Measurements from ENCODE around the gene SPATA24. TPM values are rescaled to one million over a fixed set of nuclear protein-coding genes. Genes with fewer than 3 reads are reported as not detected.

The SPATA24 gene
- polyA plus RNA-seq, 1 donor from 2014 or later, result 6.7 TPM

DNA sequence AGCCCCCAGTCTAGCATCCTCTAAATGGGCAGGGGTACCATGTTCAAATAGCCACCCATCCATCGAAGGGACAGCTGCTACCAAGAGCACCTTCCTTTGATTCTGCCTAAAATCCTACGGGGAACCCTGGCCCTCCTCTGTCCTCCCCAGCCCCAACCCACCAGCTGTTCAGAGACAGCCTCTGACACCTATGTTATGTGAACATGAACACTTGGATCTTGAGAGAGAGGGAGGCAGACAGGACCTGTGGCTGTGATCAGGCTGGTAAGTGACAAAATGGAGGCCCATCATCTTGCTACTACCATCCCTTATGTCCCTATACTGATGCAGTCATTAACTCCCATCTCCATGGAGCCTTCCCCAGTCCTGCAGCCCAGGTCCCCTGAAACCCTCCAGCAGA is 29.0 kb downstream of the SPATA24 start:
- no peak overlapping the region for H3K4me2 ChIP-seq (ENCODE audit: low read length)
- H2AFZ ChIP-seq (ENCODE audit: low read depth, low read length), result no peak overlapping the region
- no peak overlapping the region for H3K27ac ChIP-seq (ENCODE audit: low read length)
- peaks cover 4% of the 10 kb centered on the region for H3K36me3 ChIP-seq (ENCODE audit: insufficient read depth, low read length)
- H3K9me3 ChIP-seq (ENCODE audit: low read length), result no peaks in the 10 kb centered on the region
- H3F3A ChIP-seq (ENCODE audit: insufficient read depth, low read length, poor library complexity, severe bottlenecking), result no peaks in the 10 kb centered on the region
- TF ChIP-seq, protein P1, sequence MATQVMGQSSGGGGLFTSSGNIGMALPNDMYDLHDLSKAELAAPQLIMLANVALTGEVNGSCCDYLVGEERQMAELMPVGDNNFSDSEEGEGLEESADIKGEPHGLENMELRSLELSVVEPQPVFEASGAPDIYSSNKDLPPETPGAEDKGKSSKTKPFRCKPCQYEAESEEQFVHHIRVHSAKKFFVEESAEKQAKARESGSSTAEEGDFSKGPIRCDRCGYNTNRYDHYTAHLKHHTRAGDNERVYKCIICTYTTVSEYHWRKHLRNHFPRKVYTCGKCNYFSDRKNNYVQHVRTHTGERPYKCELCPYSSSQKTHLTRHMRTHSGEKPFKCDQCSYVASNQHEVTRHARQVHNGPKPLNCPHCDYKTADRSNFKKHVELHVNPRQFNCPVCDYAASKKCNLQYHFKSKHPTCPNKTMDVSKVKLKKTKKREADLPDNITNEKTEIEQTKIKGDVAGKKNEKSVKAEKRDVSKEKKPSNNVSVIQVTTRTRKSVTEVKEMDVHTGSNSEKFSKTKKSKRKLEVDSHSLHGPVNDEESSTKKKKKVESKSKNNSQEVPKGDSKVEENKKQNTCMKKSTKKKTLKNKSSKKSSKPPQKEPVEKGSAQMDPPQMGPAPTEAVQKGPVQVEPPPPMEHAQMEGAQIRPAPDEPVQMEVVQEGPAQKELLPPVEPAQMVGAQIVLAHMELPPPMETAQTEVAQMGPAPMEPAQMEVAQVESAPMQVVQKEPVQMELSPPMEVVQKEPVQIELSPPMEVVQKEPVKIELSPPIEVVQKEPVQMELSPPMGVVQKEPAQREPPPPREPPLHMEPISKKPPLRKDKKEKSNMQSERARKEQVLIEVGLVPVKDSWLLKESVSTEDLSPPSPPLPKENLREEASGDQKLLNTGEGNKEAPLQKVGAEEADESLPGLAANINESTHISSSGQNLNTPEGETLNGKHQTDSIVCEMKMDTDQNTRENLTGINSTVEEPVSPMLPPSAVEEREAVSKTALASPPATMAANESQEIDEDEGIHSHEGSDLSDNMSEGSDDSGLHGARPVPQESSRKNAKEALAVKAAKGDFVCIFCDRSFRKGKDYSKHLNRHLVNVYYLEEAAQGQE (IDR thresholded peaks at IDR 0.05; ENCODE audit: borderline replicate concordance), result no peak
- TF ChIP-seq EP300 (conservative IDR thresholded peaks at IDR 0.05; ENCODE audit: poor library complexity, severe bottlenecking) (no peak), SMC3 (conservative IDR thresholded peaks at IDR 0.05; ENCODE audit: poor library complexity) (no peak), POLR2AphosphoS5 (IDR thresholded peaks at IDR 0.05) (peak; percentile 18), RAD21 (conservative IDR thresholded peaks at IDR 0.05) (no peak), EZH2 (IDR thresholded peaks at IDR 0.05; ENCODE audit: borderline replicate concordance, insufficient read depth, low read length, poor library complexity, severe bottlenecking) (no peak)
- TF ChIP-seq, protein P2, sequence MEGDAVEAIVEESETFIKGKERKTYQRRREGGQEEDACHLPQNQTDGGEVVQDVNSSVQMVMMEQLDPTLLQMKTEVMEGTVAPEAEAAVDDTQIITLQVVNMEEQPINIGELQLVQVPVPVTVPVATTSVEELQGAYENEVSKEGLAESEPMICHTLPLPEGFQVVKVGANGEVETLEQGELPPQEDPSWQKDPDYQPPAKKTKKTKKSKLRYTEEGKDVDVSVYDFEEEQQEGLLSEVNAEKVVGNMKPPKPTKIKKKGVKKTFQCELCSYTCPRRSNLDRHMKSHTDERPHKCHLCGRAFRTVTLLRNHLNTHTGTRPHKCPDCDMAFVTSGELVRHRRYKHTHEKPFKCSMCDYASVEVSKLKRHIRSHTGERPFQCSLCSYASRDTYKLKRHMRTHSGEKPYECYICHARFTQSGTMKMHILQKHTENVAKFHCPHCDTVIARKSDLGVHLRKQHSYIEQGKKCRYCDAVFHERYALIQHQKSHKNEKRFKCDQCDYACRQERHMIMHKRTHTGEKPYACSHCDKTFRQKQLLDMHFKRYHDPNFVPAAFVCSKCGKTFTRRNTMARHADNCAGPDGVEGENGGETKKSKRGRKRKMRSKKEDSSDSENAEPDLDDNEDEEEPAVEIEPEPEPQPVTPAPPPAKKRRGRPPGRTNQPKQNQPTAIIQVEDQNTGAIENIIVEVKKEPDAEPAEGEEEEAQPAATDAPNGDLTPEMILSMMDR (IDR thresholded peaks at IDR 0.05; ENCODE audit: poor library complexity, severe bottlenecking), result no peak
- H3K27me3 ChIP-seq (ENCODE audit: insufficient read depth, low read depth, low read length), result no peaks in the 10 kb centered on the region
- no peak overlapping the region for H3K4me3 ChIP-seq (ENCODE audit: low read length)
- H3K79me2 ChIP-seq (replicated peaks; ENCODE audit: insufficient read depth, low read length), result no peaks in the 10 kb centered on the region
- H3K9ac ChIP-seq (ENCODE audit: low read length), result no peak overlapping the region
- H4K20me1 ChIP-seq (ENCODE audit: insufficient read depth), result no peaks in the 10 kb centered on the region
- H3K9me2 ChIP-seq (ENCODE audit: insufficient read depth, low read length), result no peaks in the 10 kb centered on the region

DNA sequence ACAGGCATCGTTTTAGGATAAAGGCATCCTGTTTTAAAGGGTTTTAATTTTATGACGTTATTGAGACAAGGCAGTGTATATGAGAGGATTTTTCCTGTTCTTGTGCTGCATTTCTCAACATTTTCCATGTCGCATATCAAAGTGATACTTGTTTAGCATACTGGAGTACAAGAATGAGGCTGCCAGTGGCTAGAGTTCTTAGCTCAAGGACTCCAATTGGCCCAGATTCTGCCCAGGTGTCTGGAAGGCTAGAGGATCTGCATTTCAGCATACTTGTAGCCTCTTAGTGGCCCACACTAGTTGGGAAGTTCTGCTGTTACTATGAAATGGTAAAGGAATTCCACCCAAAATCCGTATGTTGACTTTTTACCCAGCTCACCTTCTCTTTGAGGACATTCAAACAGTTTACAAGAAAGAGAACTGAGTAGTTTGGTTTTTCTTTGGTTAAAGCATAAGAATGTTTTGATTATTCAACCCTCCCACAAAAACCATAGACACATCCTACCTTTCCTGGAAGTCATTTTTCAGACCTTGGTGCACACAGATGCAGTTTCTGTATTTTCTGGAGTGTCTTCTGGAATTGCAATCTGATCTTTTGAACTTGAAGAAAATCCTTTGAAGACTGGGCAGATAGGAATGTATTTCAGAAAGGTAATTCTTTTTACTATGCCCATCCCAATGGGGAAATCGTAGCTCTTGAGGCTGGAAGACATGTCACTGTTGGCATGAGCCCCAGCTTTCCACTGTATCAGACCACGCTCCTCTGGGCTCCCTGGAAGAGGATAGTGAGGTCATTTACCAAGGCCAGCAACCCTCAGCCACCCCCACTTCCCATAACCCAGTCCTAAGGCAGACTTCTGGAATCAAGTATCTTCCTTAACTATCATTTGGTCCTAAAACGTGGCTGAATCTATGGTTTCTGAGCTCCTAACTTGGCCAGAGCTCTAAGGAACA is 32.1 kb downstream of the SPATA24 start:
- Histone ChIP-seq H3K79me2 (replicated peaks; ENCODE audit: insufficient read depth, low read length) (no peaks in the 10 kb centered on the region), H2AFZ (ENCODE audit: low read depth, low read length) (no peak overlapping the region), H4K20me1 (ENCODE audit: insufficient read depth) (no peaks in the 10 kb centered on the region), H3K9me3 (ENCODE audit: low read length) (no peaks in the 10 kb centered on the region), H3K4me2 (ENCODE audit: low read length) (no peak overlapping the region), H3F3A (ENCODE audit: insufficient read depth, low read length, poor library complexity, severe bottlenecking) (no peaks in the 10 kb centered on the region), H3K9me2 (ENCODE audit: insufficient read depth, low read length) (no peaks in the 10 kb centered on the region), H3K4me3 (ENCODE audit: low read length) (no peak overlapping the region), H3K27me3 (ENCODE audit: insufficient read depth, low read depth, low read length) (no peaks in the 10 kb centered on the region), H3K36me3 (ENCODE audit: insufficient read depth, low read length) (peaks cover 11% of the 10 kb centered on the region), H3K27ac (ENCODE audit: low read length) (no peak overlapping the region), H3K9ac (ENCODE audit: low read length) (no peak overlapping the region)
- TF ChIP-seq, protein P1 (IDR thresholded peaks at IDR 0.05; ENCODE audit: borderline replicate concordance), result no peak
- TF ChIP-seq POLR2AphosphoS5 (IDR thresholded peaks at IDR 0.05) (no peak), RAD21 (conservative IDR thresholded peaks at IDR 0.05) (no peak), EZH2 (IDR thresholded peaks at IDR 0.05; ENCODE audit: borderline replicate concordance, insufficient read depth, low read length, poor library complexity, severe bottlenecking) (no peak)

Data from neural cell (in vitro differentiated cells).